Thoracic aorta (tissue), 2 donors: ENCODE data around the gene CCDC194. TPM values are rescaled to one million over a fixed set of nuclear protein-coding genes. Genes with fewer than 3 reads are reported as not detected.
A peak's percentile ranks its signal among the peaks of the same experiment; 100 is the strongest.

Experiments used
- ATAC-seq: fragments of 150-250 bp; one replicate; pipeline ENCODE4 v1.8.0; 2017; ENCODE audit warnings: low read depth; ENCODE audit not compliant: insufficient number of reproducible peaks, low FRiP score
- DNase-seq: peaks from one replicate; pipeline ENCODE4 v3.0.0-alpha.2; 2020; ENCODE audit warnings: low spot score
- H3K27ac ChIP-seq, 2 donors: fragments of 200-600 bp; sonication (generic); 1 replicate in 1 of 2; 2 replicates in 1 of 2; pipeline ENCODE4 v1.5.1; 2016; ENCODE audit warnings: mild to moderate bottlenecking in 2 of 2, moderate library complexity in 2 of 2
- H3K27me3 ChIP-seq: fragments of 200-600 bp; sonication (generic); replicated peaks from 2 replicates; pipeline ENCODE4 v1.6.0; 2016; ENCODE audit warnings: mild to moderate bottlenecking; ENCODE audit not compliant: insufficient read depth
- H3K36me3 ChIP-seq: fragments of 200-600 bp; sonication (generic); one replicate; pipeline ENCODE4 v1.5.1; 2016
- H3K4me1 ChIP-seq, 2 donors: fragments of 200-600 bp; sonication (generic); 1 replicate in 1 of 2; 2 replicates in 1 of 2; pipeline versions ENCODE4 v1.5.1 to v1.6.0; 2016; ENCODE audit warnings: low read depth in 2 of 2, mild to moderate bottlenecking in 1 of 2; ENCODE audit not compliant: control insufficient read depth in 1 of 2
- H3K4me3 ChIP-seq: fragments of 200-600 bp; sonication (generic); 2 replicates; pipeline ENCODE4 v1.5.1; 2016; ENCODE audit warnings: mild to moderate bottlenecking
- H3K9me3 ChIP-seq: fragments of 200-600 bp; sonication (generic); 2 replicates; pipeline ENCODE4 v1.5.1; 2016
- CTCF ChIP-seq: fragments of 200-600 bp; sonication (generic); IDR thresholded peaks from one replicate; pipeline ENCODE4 v1.5.1; 2019; ENCODE audit warnings: antibody characterized with exemption
- total RNA-seq, 2 donors: library from RNA; depleted of rRNA; stranded (reverse); fragments of >200 nt; gene quantifications; one replicate each; pipeline versions ENCODE4 v1.1.0 to v1.2.3, GENCODE V29; 2016

The CCDC194 gene
- total RNA-seq, 2 donors from 2014 or later: not detected

- Histone ChIP-seq H3K36me3 (no peaks in the 10 kb centered on the region), H3K27me3 (no peaks in the 10 kb centered on the region), H3K4me1 (peaks cover 10 to 25% of the 10 kb centered on the region in 2 donors), H3K4me3 (no peak overlapping the region), H3K27ac (no peak overlapping the region), H3K9me3 (no peaks in the 10 kb centered on the region)
- peak; percentile 95 for TF ChIP-seq CTCF
- ATAC-seq (no peak), DNase-seq (no peak)
Measured at GRCh38 chr19:17385878-17386611, 8.0 kb downstream of the CCDC194 start.

GRCh38 chr19:17380426-17381138, 13.4 kb downstream of the CCDC194 start:
- H3K9me3 ChIP-seq: no peaks in the 10 kb centered on the region
- H3K36me3 ChIP-seq: no peaks in the 10 kb centered on the region
- H3K27ac ChIP-seq: no peak overlapping the region
- ATAC-seq (no peak), DNase-seq (no peak)
- TF ChIP-seq CTCF: no peak
- H3K4me1 ChIP-seq: peaks cover 8 to 15% of the 10 kb centered on the region in 2 donors
- no peak overlapping the region for H3K4me3 ChIP-seq
- H3K27me3 ChIP-seq: no peaks in the 10 kb centered on the region

GRCh38 chr19:17379221-17379631, 14.8 kb downstream of the CCDC194 start:
- no peak for TF ChIP-seq CTCF
- DNase-seq (no peak), ATAC-seq (no peak)
- no peak overlapping the region for H3K27ac ChIP-seq
- no peak overlapping the region for H3K4me3 ChIP-seq
- H3K36me3 ChIP-seq: no peaks in the 10 kb centered on the region
- H3K4me1 ChIP-seq: peaks cover 8 to 14% of the 10 kb centered on the region in 2 donors
- H3K27me3 ChIP-seq: no peaks in the 10 kb centered on the region
- no peaks in the 10 kb centered on the region for H3K9me3 ChIP-seq

- H3K36me3 ChIP-seq: no peaks in the 10 kb centered on the region
- no peak overlapping the region for H3K27ac ChIP-seq
- ATAC-seq (no peak), DNase-seq (no peak)
- TF ChIP-seq CTCF: no peak
- H3K9me3 ChIP-seq: no peaks in the 10 kb centered on the region
- H3K4me3 ChIP-seq: no peak overlapping the region
- H3K4me1 ChIP-seq: peaks cover 6 to 10% of the 10 kb centered on the region in 2 donors
- no peaks in the 10 kb centered on the region for H3K27me3 ChIP-seq
Measured at GRCh38 chr19:17378271-17378670, 15.7 kb downstream of the CCDC194 start.

- H3K9me3 ChIP-seq: no peaks in the 10 kb centered on the region
- TF ChIP-seq CTCF: no peak
- H3K4me3 ChIP-seq: peak within 1 kb of the TSS; percentile 16
- DNase-seq: no peak
- H3K27ac ChIP-seq: no peak within 1 kb of the TSS
- H3K4me1 ChIP-seq: no peaks in the 10 kb centered on the region
- no peak for ATAC-seq
- H3K27me3 ChIP-seq: no peaks in the 10 kb centered on the region
- H3K36me3 ChIP-seq: no peaks in the 10 kb centered on the region
Measured at GRCh38 chr19:17376935-17377600, 16.9 kb downstream of the CCDC194 start, which contains the start of gene PLVAP. Gene PLVAP, minus strand, starts transcription at chr19:17377342. Its CDS starts 54 bp downstream, at chr19:17377288.
